ENCODE results near the gene H1-8.

The H1-8 gene

GRCh38 chr3:129502641-129503408 is 40.1 kb upstream of the H1-8 start:
- DNase-seq (ENCODE audit: low spot score), result no peak
- no peak for TF ChIP-seq CTCF (IDR thresholded peaks at IDR 0.05)
- Histone ChIP-seq H3K27ac (no peak overlapping the region), H3K4me3 (no peak overlapping the region)

GRCh38 chr3:129503471-129504291 is 39.3 kb upstream of the H1-8 start:
- TF ChIP-seq CTCF (IDR thresholded peaks at IDR 0.05), result no peak
- H3K27ac ChIP-seq, result no peak overlapping the region

GRCh38 chr3:129504471-129505100 is 38.4 kb upstream of the H1-8 start:
- no peak overlapping the region for H3K4me3 ChIP-seq
- DNase-seq (ENCODE audit: low spot score), result no peak
- no peak for TF ChIP-seq CTCF (IDR thresholded peaks at IDR 0.05)
- peak overlapping the region in 1 of 2 donors; percentile 59 for H3K27ac ChIP-seq

More at GRCh38 chr3:129503471-129504291, 39.3 kb upstream of the H1-8 start:
- no peak for DNase-seq (ENCODE audit: low spot score)
- H3K4me3 ChIP-seq, result no peak overlapping the region

GRCh38 chr3:129505341-129505740 is 37.6 kb upstream of the H1-8 start:
- no peak for DNase-seq (ENCODE audit: low spot score)
- TF ChIP-seq CTCF (IDR thresholded peaks at IDR 0.05), result no peak
- peak overlapping the region in 1 of 2 donors; percentile 59 for H3K27ac ChIP-seq
- H3K4me3 ChIP-seq, result no peak overlapping the region

- H3K27ac ChIP-seq, result no peak overlapping the region
- no peak overlapping the region for H3K4me3 ChIP-seq
- no peak for DNase-seq (ENCODE audit: low spot score)
- no peak for TF ChIP-seq CTCF (IDR thresholded peaks at IDR 0.05)
Observed at GRCh38 chr3:129506231-129506742, 36.7 kb upstream of the H1-8 start.

- no peak overlapping the region for H3K27ac ChIP-seq
- TF ChIP-seq CTCF (IDR thresholded peaks at IDR 0.05), result no peak
- no peak for DNase-seq (ENCODE audit: low spot score)
- no peak overlapping the region for H3K4me3 ChIP-seq
Observed at GRCh38 chr3:129507181-129507831, 35.7 kb upstream of the H1-8 start.
